Measurements from ENCODE around the gene CANX. TPM values are rescaled to one million over a fixed set of nuclear protein-coding genes. Genes with fewer than 3 reads are reported as not detected.
"Not testable (repeated sequence)": the region's sequence is repeated elsewhere in the genome, so short reads cannot be mapped to it uniquely, and the experiment has no call there.

CANX gene
- total RNA-seq, 1 donor from 2014 or later = 574 TPM

GRCh38 chr5:179668391-179668790 lies 30.4 kb upstream of the CANX start:
- no peaks in the 10 kb centered on the region for H3K27me3 Mint-ChIP-seq
- TF ChIP-seq CTCF (IDR thresholded peaks at IDR 0.05; ENCODE audit: unreplicated experiment) = peak; percentile 76
- peaks cover 9% of the 10 kb centered on the region for H3K36me3 Mint-ChIP-seq (ENCODE audit: insufficient read depth)
- DNase-seq (ENCODE audit: low spot score, unreplicated experiment) = no peak
- H3K4me1 Mint-ChIP-seq (ENCODE audit: low read depth) = no peaks in the 10 kb centered on the region
- H3K27ac Mint-ChIP-seq = no peak overlapping the region
- no peak overlapping the region for H3K4me3 Mint-ChIP-seq (ENCODE audit: low read depth)
- H3K9me3 Mint-ChIP-seq (ENCODE audit: low read depth) = no peaks in the 10 kb centered on the region

GRCh38 chr5:179678223-179679013 lies 20.3 kb upstream of the CANX start:
- TF ChIP-seq CTCF (IDR thresholded peaks at IDR 0.05; ENCODE audit: unreplicated experiment) = peak; percentile 9
- peaks cover 15% of the 10 kb centered on the region for H3K4me1 Mint-ChIP-seq (ENCODE audit: low read depth)
- peaks cover 4% of the 10 kb centered on the region for H3K9me3 Mint-ChIP-seq (ENCODE audit: low read depth)
- H3K36me3 Mint-ChIP-seq (ENCODE audit: insufficient read depth) = peaks cover 10% of the 10 kb centered on the region
- peak; percentile 91 for DNase-seq (ENCODE audit: low spot score, unreplicated experiment)
- H3K27me3 Mint-ChIP-seq = no peaks in the 10 kb centered on the region
- peak overlapping the region; percentile 92 for H3K4me3 Mint-ChIP-seq (ENCODE audit: low read depth)
- H3K27ac Mint-ChIP-seq = peak overlapping the region; percentile 96

GRCh38 chr5:179679014-179679674 lies 19.6 kb upstream of the CANX start:
- Mint-ChIP-seq H3K36me3 (ENCODE audit: insufficient read depth) (peaks cover 10% of the 10 kb centered on the region), H3K4me3 (ENCODE audit: low read depth) (peak overlapping the region; percentile 92), H3K27me3 (no peaks in the 10 kb centered on the region), H3K27ac (peak overlapping the region; percentile 89), H3K9me3 (ENCODE audit: low read depth) (peaks cover 4% of the 10 kb centered on the region), H3K4me1 (ENCODE audit: low read depth) (peaks cover 15% of the 10 kb centered on the region)
- peak; percentile 27 for DNase-seq (ENCODE audit: low spot score, unreplicated experiment)
- TF ChIP-seq CTCF (IDR thresholded peaks at IDR 0.05; ENCODE audit: unreplicated experiment) = peak; percentile 40

GRCh38 chr5:179680014-179680779 lies 18.6 kb upstream of the CANX start:
- Mint-ChIP-seq H3K27me3 (no peaks in the 10 kb centered on the region), H3K9me3 (ENCODE audit: low read depth) (peaks cover 4% of the 10 kb centered on the region), H3K36me3 (ENCODE audit: insufficient read depth) (peaks cover 8% of the 10 kb centered on the region), H3K4me1 (ENCODE audit: low read depth) (peaks cover 15% of the 10 kb centered on the region), H3K27ac (peak overlapping the region; percentile 38), H3K4me3 (ENCODE audit: low read depth) (peak overlapping the region; percentile 33)
- no peak for DNase-seq (ENCODE audit: low spot score, unreplicated experiment)
- no peak for TF ChIP-seq CTCF (IDR thresholded peaks at IDR 0.05; ENCODE audit: unreplicated experiment)

- peaks cover 7% of the 10 kb centered on the region for H3K36me3 Mint-ChIP-seq (ENCODE audit: insufficient read depth)
- peaks cover 15% of the 10 kb centered on the region for H3K4me1 Mint-ChIP-seq (ENCODE audit: low read depth)
- peak within 1 kb of the TSS; percentile 33 for H3K4me3 Mint-ChIP-seq (ENCODE audit: low read depth)
- no peak for DNase-seq (ENCODE audit: low spot score, unreplicated experiment)
- H3K27me3 Mint-ChIP-seq = no peaks in the 10 kb centered on the region
- no peak for TF ChIP-seq CTCF (IDR thresholded peaks at IDR 0.05; ENCODE audit: unreplicated experiment)
- peak within 1 kb of the TSS; percentile 83 for H3K27ac Mint-ChIP-seq
- peaks cover 4% of the 10 kb centered on the region for H3K9me3 Mint-ChIP-seq (ENCODE audit: low read depth)
Observed at GRCh38 chr5:179680780-179681401, 17.9 kb upstream of the CANX start, which contains the start of gene CBY3. Gene CBY3 (minus strand): TSS chr5:179681034. CDS start chr5:179680918, 116 bp downstream.

- not testable (repeated sequence) for DNase-seq (ENCODE audit: low spot score, unreplicated experiment); H3K4me1 Mint-ChIP-seq (ENCODE audit: low read depth); H3K36me3 Mint-ChIP-seq (ENCODE audit: insufficient read depth); H3K27ac Mint-ChIP-seq; H3K9me3 Mint-ChIP-seq (ENCODE audit: low read depth); H3K27me3 Mint-ChIP-seq; H3K4me3 Mint-ChIP-seq (ENCODE audit: low read depth)
Observed at GRCh38 chr5:179689212-179689611, 9.6 kb upstream of the CANX start.

Measured in progenitor cell of endocrine pancreas (in vitro differentiated cells).